ENCODE results near the gene FAM107A.

DNA sequence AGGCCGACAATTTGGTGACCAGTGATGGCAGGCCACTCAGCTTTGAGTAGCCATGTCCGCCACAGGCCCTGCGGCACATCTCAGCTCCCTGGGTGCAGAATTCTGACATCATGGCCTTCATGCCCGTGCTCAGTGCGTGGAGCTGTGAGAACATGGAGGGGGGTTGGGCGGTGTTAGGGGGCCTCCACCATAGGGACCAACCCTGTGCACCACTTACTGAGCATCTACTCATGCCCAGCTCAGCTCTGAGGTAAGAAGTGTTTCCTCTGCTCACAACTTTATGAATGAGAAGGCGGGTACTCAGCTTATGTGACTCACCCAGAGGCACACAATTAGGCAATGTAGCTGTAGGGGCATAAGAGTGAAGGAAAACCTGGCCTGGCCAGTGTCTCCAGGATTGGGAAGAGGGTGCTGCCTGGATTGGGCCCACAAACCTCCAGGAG lies 50.7 kb downstream of the FAM107A start:
- TF ChIP-seq GATA3 (IDR thresholded peaks at IDR 0.05; ENCODE audit: low read depth, low read length) (no peak), GATA2 (IDR thresholded peaks at IDR 0.05; ENCODE audit: low read depth, low read length) (no peak)
